ENCODE results near the gene NUMA1.

The NUMA1 gene

GRCh38 chr11:71963468-71963867 lies 116.9 kb downstream of the NUMA1 start:
- Histone ChIP-seq H3K36me3 (ENCODE audit: control insufficient read depth, insufficient read depth, low read length) (no peaks in the 10 kb centered on the region), H3K9me3 (ENCODE audit: control insufficient read depth, low read length) (no peaks in the 10 kb centered on the region), H3K9ac (no peak overlapping the region), H3K4me3 (ENCODE audit: low read depth, low read length) (no peak overlapping the region), H3K4me1 (no peaks in the 10 kb centered on the region), H3K79me2 (peaks cover 4% of the 10 kb centered on the region), H3K4me2 (ENCODE audit: low read length) (no peak overlapping the region), H3K27me3 (ENCODE audit: control insufficient read depth, insufficient read depth, low read length) (no peaks in the 10 kb centered on the region), H3K27ac (no peak overlapping the region), H2AFZ (no peak overlapping the region)
- no peak for TF ChIP-seq CTCF (IDR thresholded peaks at IDR 0.05)

GRCh38 chr11:71962428-71963038 lies 117.8 kb downstream of the NUMA1 start:
- H3K79me2 ChIP-seq, result no peaks in the 10 kb centered on the region
- H3K4me3 ChIP-seq (ENCODE audit: low read depth, low read length), result no peak overlapping the region
- no peaks in the 10 kb centered on the region for H3K9me3 ChIP-seq (ENCODE audit: control insufficient read depth, low read length)
- no peaks in the 10 kb centered on the region for H3K27me3 ChIP-seq (ENCODE audit: control insufficient read depth, insufficient read depth, low read length)
- H2AFZ ChIP-seq, result no peak overlapping the region
- H3K36me3 ChIP-seq (ENCODE audit: control insufficient read depth, insufficient read depth, low read length), result no peaks in the 10 kb centered on the region
- no peak overlapping the region for H3K9ac ChIP-seq
- no peaks in the 10 kb centered on the region for H3K4me1 ChIP-seq
- TF ChIP-seq CTCF (IDR thresholded peaks at IDR 0.05), result no peak
- H3K4me2 ChIP-seq (ENCODE audit: low read length), result no peak overlapping the region
- H3K27ac ChIP-seq, result no peak overlapping the region

GRCh38 chr11:71955898-71956456 lies 124.4 kb downstream of the NUMA1 start:
- Histone ChIP-seq H3K79me2 (peaks cover 7% of the 10 kb centered on the region), H3K27me3 (ENCODE audit: control insufficient read depth, insufficient read depth, low read length) (no peaks in the 10 kb centered on the region), H3K9ac (no peak overlapping the region), H3K4me3 (ENCODE audit: low read depth, low read length) (no peak overlapping the region), H3K36me3 (ENCODE audit: control insufficient read depth, insufficient read depth, low read length) (no peaks in the 10 kb centered on the region), H3K4me2 (ENCODE audit: low read length) (no peak overlapping the region), H2AFZ (no peak overlapping the region), H3K4me1 (no peaks in the 10 kb centered on the region), H3K9me3 (ENCODE audit: control insufficient read depth, low read length) (no peaks in the 10 kb centered on the region), H3K27ac (no peak overlapping the region)
- no peak for TF ChIP-seq CTCF (IDR thresholded peaks at IDR 0.05)

Data from parathyroid adenoma (tissue), 2 donors.